SIG-M5 (cell line): Measurements from ENCODE around the gene ARHGEF3.
A peak's percentile ranks its signal among the peaks of the same experiment; 100 is the strongest.
"Not testable (repeated sequence)": the region's sequence is repeated elsewhere in the genome, so short reads cannot be mapped to it uniquely, and the experiment has no call there.

ENCODE experiments used
- DNase-seq: peaks from one replicate; lab custom pipeline; 2025; lab: John Stamatoyannopoulos, UW

Gene ARHGEF3

DNA sequence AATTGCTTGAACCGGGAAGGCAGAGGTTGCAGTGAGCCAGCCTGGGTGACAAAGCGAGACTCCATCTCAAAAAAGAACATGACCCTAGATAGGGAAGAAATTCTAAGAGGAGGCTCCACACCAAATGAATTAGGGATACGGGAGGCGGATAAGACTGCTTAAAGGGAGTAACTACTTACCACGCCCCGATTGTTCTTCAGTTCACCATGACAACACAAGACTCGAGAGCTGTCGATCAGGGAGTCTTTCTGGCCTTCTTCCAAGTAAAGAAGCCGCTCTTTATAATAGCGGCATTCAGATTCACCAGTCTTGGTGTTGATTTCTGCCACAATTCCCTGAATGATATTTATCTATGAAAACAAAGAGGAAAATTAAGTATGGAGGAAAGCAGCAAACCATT is 64.7 kb downstream of the ARHGEF3 start:
- DNase-seq = no peak

DNA sequence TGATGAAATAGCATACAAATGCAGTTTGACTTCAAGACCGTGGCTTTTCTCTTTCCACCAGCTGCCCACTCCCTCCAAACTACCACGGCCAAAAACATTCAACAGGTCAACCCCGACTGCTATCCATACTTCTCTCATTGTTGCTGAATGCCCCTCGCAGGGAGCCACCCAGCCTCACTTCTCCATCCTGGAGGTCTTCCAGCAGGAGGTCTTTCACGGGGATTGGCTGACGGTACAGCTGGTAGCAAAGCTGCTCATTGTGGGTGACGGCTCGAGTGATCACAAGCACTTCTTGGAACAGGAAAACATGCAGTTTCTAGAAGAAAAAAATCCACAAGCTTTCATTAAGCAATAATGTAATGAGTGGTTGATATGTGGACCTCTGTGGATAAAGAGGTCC is 69.6 kb downstream of the ARHGEF3 start:
- DNase-seq = no peak

GRCh38 chr3:56725175-56725574 is 76.6 kb downstream of the ARHGEF3 start:
- DNase-seq = no peak

GRCh38 chr3:56724676-56725075 is 77.1 kb downstream of the ARHGEF3 start:
- DNase-seq = no peak

DNA sequence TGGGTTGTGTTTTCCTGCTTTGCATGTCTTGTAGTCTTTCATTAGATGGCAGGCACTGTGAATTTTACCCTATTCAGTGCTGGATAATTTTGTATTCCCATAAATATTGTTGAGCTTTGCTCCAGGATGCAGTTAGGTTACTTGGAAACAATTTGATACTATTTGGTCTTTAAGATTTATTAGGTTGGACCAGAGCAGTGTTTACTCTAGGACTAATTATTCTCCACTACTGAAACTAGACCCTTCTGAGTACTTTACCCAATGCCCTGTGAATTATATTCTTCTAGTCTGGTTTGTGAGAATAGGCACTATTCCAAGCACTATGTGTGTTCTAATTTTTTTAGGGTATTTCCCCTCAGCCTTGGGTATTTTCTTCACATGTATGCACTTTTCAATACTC is 80.9 kb downstream of the ARHGEF3 start:
- no peak for DNase-seq

GRCh38 chr3:56718809-56719208 is 82.9 kb downstream of the ARHGEF3 start:
- not testable (repeated sequence) for DNase-seq

- DNase-seq = no peak
Observed at GRCh38 chr3:56711344-56711743, 90.4 kb downstream of the ARHGEF3 start.

DNA sequence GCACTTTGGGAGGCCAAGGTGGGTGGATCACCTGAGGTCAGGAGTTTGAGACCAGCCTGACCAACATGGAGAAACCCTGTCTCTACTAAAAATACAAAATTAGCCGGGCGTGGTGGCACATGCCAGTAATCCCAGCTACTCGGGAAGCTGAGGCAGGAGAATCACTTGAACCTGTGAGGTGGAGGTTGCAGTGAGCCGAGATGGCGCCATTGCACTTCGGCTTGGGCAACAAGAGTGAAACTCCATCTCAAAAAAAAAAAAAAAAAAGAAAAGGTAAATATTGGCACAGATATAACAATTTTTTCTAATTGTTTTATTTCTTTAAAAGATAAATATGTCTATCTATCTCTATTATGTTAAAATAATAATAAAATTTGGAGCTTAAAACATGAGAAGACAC is 94.3 kb downstream of the ARHGEF3 start:
- not testable (repeated sequence) for DNase-seq

DNA sequence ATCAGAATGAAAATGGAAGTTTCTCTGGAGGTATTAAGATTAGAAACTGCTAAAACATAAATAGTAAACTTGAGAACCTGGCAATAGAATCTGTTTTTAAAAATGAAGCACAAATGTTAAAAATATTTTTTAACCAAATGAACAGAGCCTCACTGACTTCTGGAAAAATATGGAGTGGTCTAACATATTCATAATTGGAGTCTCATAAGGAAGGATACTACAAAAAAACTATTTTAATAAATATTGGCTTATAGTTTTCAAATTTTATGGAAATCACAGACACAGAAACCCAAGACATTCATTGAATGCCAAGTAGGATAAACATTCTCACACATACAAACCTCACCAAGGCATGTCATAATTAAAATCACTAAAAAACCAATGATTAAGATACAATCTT is 95.1 kb downstream of the ARHGEF3 start:
- DNase-seq = no peak

GRCh38 chr3:56704706-56705105 is 97.0 kb downstream of the ARHGEF3 start:
- no peak for DNase-seq

- peak; percentile 41 for DNase-seq
Observed at GRCh38 chr3:56702490-56703315, 99.0 kb downstream of the ARHGEF3 start.

- no peak for DNase-seq
Observed at GRCh38 chr3:56700151-56700550, 101.6 kb downstream of the ARHGEF3 start.

DNA sequence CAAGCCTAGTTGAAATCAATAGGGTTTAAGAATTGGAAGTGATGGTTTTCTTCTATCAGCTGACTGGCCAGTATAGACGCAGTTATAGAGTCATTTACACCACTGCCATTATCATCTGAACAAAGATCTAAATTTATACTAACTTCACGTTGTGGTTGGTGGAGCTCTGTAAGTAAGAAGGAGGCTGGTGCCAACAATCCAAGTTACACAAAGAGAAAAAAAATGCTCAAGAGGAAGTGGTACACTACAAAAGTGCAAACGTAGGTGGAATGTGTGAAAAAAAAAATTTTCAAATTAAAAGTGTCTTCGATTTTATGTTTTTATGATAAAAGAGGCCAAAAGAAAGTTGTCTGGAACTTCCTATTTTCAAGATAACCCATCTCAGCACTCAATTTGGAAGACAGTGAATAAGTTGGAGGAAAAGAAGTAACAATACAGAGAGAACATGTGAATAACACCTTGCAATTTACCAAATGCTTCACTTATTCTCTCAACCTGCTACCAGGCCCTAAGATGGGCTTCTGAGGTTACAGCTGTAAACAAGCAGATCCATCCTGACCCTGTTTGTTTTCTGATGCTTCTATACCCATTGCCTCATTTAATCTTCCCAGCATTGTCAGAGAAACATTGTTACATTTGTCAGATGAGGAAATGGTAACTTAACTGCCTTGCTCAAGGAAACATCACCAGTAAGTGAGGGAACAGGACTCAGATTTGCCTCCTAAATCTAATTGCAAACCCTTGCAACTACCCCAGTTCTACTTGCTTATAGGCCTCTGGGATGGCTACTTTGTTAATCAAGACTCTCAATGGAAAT is 106.7 kb downstream of the ARHGEF3 start:
- DNase-seq = no peak

- peak; percentile 56 for DNase-seq
Observed at GRCh38 chr3:56693750-56694149, 108.0 kb downstream of the ARHGEF3 start.

- not testable (repeated sequence) for DNase-seq
Observed at GRCh38 chr3:56692520-56693433, 109.0 kb downstream of the ARHGEF3 start.

DNA sequence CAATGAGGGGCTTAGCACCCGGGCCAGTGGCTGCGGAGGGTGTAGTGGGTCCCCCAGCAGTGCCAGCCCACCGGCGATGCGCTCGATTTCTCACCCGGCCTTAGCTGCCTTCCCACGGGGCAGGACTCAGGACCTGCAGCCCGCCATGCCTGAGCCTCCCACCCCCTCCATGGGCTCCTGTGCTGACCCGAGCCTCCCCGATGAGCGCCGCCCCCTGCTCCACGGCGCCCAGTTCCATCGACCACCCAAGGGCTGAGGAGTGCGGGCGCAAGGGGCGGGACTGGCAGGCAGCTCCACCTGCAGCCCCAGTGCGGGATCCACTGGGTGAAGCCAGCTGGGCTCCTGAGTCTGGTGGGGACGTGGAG is 109.8 kb downstream of the ARHGEF3 start:
- DNase-seq = not testable (repeated sequence)

- no peak for DNase-seq
Observed at GRCh38 chr3:56691165-56692000, 110.4 kb downstream of the ARHGEF3 start.

GRCh38 chr3:56689303-56689702 is 112.4 kb downstream of the ARHGEF3 start:
- no peak for DNase-seq

DNA sequence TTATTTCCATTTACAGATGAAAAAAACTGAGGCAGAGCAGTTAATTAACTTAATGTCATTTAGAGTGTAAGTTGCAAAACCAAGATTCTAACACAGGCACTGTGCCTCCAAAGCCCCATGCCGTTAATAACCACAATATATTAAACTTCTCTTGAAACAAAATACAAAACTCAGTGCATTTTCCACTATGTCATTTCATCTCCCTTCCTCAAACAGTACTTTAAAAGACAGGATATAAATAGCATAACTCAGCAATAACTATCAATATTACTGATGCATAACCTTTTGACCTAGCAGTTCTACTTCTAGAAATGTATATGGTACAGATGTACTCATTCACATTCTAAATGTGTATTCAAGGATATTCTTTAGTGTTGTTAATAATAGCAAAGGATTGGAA is 113.6 kb downstream of the ARHGEF3 start:
- no peak for DNase-seq

- DNase-seq = no peak
Observed at GRCh38 chr3:56684029-56684428, 117.7 kb downstream of the ARHGEF3 start.

GRCh38 chr3:56683122-56683817 is 118.5 kb downstream of the ARHGEF3 start, which contains the start of gene TASOR:
Gene TASOR, minus strand, starts transcription at chr3:56683265. Its CDS starts 259 bp downstream, at chr3:56683006.
- no peak for DNase-seq
